Transverse colon (tissue), 4 donors: ENCODE results near the gene DDX54. TPM values are rescaled to one million over a fixed set of nuclear protein-coding genes. Genes with fewer than 3 reads are reported as not detected.

Experiments used
- DNase-seq: peaks from one replicate; pipeline ENCODE4 v3.0.0-alpha.2; 2019
- H3K27ac ChIP-seq, 4 donors: fragments of 200-600 bp; sonication (generic); 2 replicates each; pipeline ENCODE4 v1.5.1; 2016 to 2018; ENCODE audit warnings: inconsistent platforms in 4 of 4
- H3K27me3 ChIP-seq: fragments of 200-600 bp; sonication (generic); 2 replicates; pipeline ENCODE4 v1.5.1; 2017; ENCODE audit warnings: inconsistent platforms
- H3K36me3 ChIP-seq, 4 donors: fragments of 200-600 bp; sonication (generic); 2 replicates each; pipeline ENCODE4 v1.5.1; 2017 to 2019; ENCODE audit warnings: inconsistent platforms in 4 of 4
- H3K4me1 ChIP-seq, 4 donors: fragments of 200-600 bp; sonication (generic); 2 replicates each; pipeline ENCODE4 v1.5.1; 2017 to 2020; ENCODE audit warnings: inconsistent platforms in 4 of 4
- H3K4me3 ChIP-seq, 4 donors: fragments of 200-600 bp; sonication (generic); 1 replicate in 1 of 4; 2 replicates in 3 of 4; pipeline versions ENCODE4 v1.5.1 to v1.6.1; 2017 to 2019; ENCODE audit warnings: inconsistent platforms in 4 of 4
- H3K9me3 ChIP-seq, 2 donors: fragments of 200-600 bp; sonication (generic); 2 replicates each; pipeline ENCODE4 v1.5.1; 2017 to 2019; ENCODE audit warnings: inconsistent platforms in 2 of 2
- CTCF ChIP-seq, 5 experiments: fragments of 200-600 bp in 3 of 5; fragments of 450-650 bp in 2 of 5; sonication (generic) in 3 of 5; IDR thresholded peaks; 1 replicate in 2 of 5; 2 replicates in 3 of 5; pipeline ENCODE4 v1.5.1; 2016 to 2017; ENCODE audit warnings: antibody characterized with exemption in 5 of 5, inconsistent platforms in 3 of 5, mild to moderate bottlenecking in 2 of 5, moderate library complexity in 1 of 5
- EP300 ChIP-seq: sonication (generic); formaldehyde crosslinking; IDR thresholded peaks from one replicate; pipeline ENCODE4 v1.6.1; 2017; ENCODE audit warnings: antibody characterized with exemption, low read depth
- POLR2A ChIP-seq: fragments of 450-650 bp; IDR thresholded peaks from one replicate; pipeline ENCODE4 v1.6.1; 2016; ENCODE audit warnings: antibody characterized with exemption, mild to moderate bottlenecking, moderate library complexity
- POLR2AphosphoS5 ChIP-seq, 3 donors: sonication (generic); formaldehyde crosslinking; IDR thresholded peaks; one replicate each; pipeline ENCODE4 v1.6.1; 2016; ENCODE audit warnings: antibody characterized with exemption in 3 of 3
- WGBS, 2 donors: methylation state at CpG; one replicate each; pipeline ENCODE4 v1.1.5; 2018; ENCODE audit warnings: low coverage in 1 of 2; 5-methylcytosine and 5-hydroxymethylcytosine counted together
- in situ Hi-C, 4 donors: fragments of 200-750 bp; cut with MboI; loops; one replicate each; pipeline versions ENCODE4 v1.15.0 to v1.15.1; 2017; ENCODE audit warnings: low sequenced_read_pairs in 3 of 4, low pct_ligation_motif_present in 1 of 4, low pct_unique_long_range_greater_than_20kb in 1 of 4
- intact Hi-C: fragments of 100-400 bp; cut with DNase I; formaldehyde crosslinking; loops from one replicate; pipeline ENCODE4 v1.15.1; 2023; ENCODE audit warnings: low total_unique reads
- total RNA-seq, 4 donors: library from RNA; depleted of rRNA; stranded (reverse); fragments of >200 nt; gene quantifications; one replicate each; pipeline ENCODE4 v1.1.0, GENCODE V29; 2016

DDX54 gene
- total RNA-seq, 4 donors from 2014 or later: 60.7 to 96.1 (median 72.8) TPM

- in situ Hi-C loops: loop anchor here in 2 of 4 donors (5.0 to 25.0 kb wide), 2 partner anchors 127 to 163 kb away; partner anchors contain the start of gene SLC8B1 (in 1 of the 2)
- H3K4me3 ChIP-seq: no peak overlapping the region
- 0 to 55% methylated on average over 2 to 32 of the region's 32 CpGs for WGBS, 2 donors
Measured at GRCh38 chr12:113174461-113175384, 10.6 kb downstream of the DDX54 start.

DNA sequence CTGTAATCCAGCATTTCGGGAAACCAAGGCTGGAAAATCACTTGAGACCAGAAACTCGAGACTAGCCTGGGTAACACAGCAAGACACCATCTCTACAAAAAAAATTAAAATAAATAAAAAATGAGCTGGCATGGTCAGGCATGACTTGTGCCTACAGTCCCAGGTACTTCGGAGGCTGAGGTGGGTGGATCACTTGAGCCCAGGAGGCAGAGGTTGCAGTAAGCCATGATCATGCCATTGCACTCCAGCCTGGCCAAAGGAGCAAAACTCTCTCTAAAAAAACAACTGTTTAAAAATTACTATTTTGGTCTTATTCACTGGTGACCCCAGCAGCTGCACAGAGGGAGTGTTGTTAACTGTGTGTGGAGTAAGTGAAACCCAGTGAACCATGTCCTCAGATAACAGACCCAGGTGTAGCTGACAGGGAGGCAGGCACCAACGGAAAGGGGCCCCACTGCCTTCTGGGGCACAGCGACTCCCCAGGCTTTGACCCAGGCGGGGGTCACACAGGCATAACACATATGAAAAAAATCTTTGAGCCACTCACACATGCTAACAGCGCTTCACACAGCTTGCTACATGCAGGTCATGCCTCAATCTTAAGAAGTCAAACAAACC lies 12.1 kb downstream of the DDX54 start:
- intact Hi-C loops (no loop called here), in situ Hi-C loops (no loop called here)
- DNase-seq: no peak
- Histone ChIP-seq H3K9me3 (no peaks in the 10 kb centered on the region), H3K36me3 (peaks cover 0 to 82% (median 35%) of the 10 kb centered on the region in 4 donors), H3K27me3 (no peaks in the 10 kb centered on the region), H3K4me1 (no peaks in the 10 kb centered on the region), H3K4me3 (no peak overlapping the region), H3K27ac (no peak overlapping the region)
- 88 to 90% methylated on average over 7 of the region's 7 CpGs for WGBS, 2 donors
- TF ChIP-seq EP300: no peak
- TF ChIP-seq POLR2A: no peak

More at GRCh38 chr12:113174461-113175384, 10.6 kb downstream of the DDX54 start:
- H3K36me3 ChIP-seq: peaks cover 0 to 83% (median 36%) of the 10 kb centered on the region in 4 donors
- intact Hi-C loops: no loop called here
- H3K4me1 ChIP-seq: no peaks in the 10 kb centered on the region
- no peak overlapping the region for H3K27ac ChIP-seq
- no peak for TF ChIP-seq POLR2AphosphoS5 (IDR thresholded peaks at IDR 0.05)
- TF ChIP-seq EP300: no peak
- TF ChIP-seq CTCF (IDR thresholded peaks at IDR 0.05): peak; percentile 91 to 100 (median 99)
- no peak for TF ChIP-seq POLR2A
- no peaks in the 10 kb centered on the region for H3K27me3 ChIP-seq
- no peaks in the 10 kb centered on the region for H3K9me3 ChIP-seq
- peak; percentile 78 for DNase-seq

DNA sequence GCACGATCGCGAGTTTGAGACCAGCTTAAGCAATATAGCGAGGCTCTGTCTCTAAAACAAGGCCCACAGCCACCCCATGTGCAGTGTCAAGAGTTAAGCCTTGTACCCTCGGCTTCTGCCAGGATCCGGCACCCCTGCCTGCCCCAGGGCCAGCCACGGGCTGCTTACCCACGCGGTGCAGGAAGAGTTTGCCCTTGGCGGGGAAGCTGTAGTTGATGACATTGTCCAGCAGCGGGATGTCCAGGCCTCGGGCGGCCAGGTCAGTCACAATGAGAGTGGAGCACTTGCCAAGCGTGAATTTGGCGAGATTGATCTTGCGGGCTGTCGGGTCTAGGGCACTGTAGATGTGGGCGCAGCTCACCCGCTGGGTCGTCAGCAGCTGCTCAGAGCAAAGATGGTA lies 13.1 kb downstream of the DDX54 start:
- Histone ChIP-seq H3K27ac (no peak overlapping the region), H3K27me3 (no peaks in the 10 kb centered on the region), H3K4me3 (no peak overlapping the region), H3K9me3 (no peaks in the 10 kb centered on the region), H3K36me3 (peaks cover 0 to 82% (median 37%) of the 10 kb centered on the region in 4 donors), H3K4me1 (no peaks in the 10 kb centered on the region)
- intact Hi-C loops (no loop called here), in situ Hi-C loops (no loop called here)
- WGBS, 2 donors: 94 to 96% methylated on average over 3 to 19 of the region's 20 CpGs
- TF ChIP-seq EP300: no peak
- TF ChIP-seq POLR2AphosphoS5 (IDR thresholded peaks at IDR 0.05): no peak
- TF ChIP-seq POLR2A: no peak
- TF ChIP-seq CTCF (IDR thresholded peaks at IDR 0.05): no peak
- DNase-seq: no peak

DNA sequence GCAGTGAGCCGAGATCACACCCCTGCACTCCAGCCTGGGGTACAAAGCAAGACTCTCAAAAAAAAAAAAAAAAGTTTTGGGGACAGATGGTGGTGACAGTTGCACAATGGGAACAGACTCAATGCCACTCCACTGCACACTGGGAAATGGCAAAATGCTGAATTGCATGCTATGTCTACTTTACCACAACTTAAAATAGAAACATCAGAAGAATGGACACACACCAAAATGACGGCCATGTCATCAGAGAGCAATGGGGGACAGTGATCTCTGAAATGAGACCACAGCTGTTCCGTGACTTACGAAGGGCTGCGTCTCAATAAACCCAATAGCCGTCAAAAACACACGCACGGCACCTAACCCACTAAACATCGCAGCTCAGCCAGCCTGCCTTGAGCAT lies 13.7 kb downstream of the DDX54 start:
- no peak overlapping the region for H3K4me3 ChIP-seq
- 90 to 100% methylated on average over 1 to 9 of the region's 9 CpGs for WGBS, 2 donors
- TF ChIP-seq EP300: no peak
- no peak for TF ChIP-seq POLR2A
- TF ChIP-seq POLR2AphosphoS5 (IDR thresholded peaks at IDR 0.05): no peak
- no peak for TF ChIP-seq CTCF (IDR thresholded peaks at IDR 0.05)
- intact Hi-C loops: no loop called here
- no peak overlapping the region for H3K27ac ChIP-seq
- no peaks in the 10 kb centered on the region for H3K9me3 ChIP-seq
- peaks cover 0 to 79% (median 35%) of the 10 kb centered on the region in 4 donors for H3K36me3 ChIP-seq
- DNase-seq: no peak
- no peaks in the 10 kb centered on the region for H3K4me1 ChIP-seq
- H3K27me3 ChIP-seq: no peaks in the 10 kb centered on the region
- in situ Hi-C loops: no loop called here
